GM23248 (cell line): ENCODE data around the gene PITPNM3.

Experiments
- EZH2 ChIP-seq: fragments of 200-600 bp; sonication (generic); IDR thresholded peaks from 2 replicates; pipeline ENCODE4 v1.6.1; 2018; ENCODE audit warnings: antibody characterized with exemption, mild to moderate bottlenecking; ENCODE audit not compliant: insufficient read depth, poor library complexity, severe bottlenecking
- EZH2phosphoT487 ChIP-seq: fragments of 200-600 bp; sonication (generic); IDR thresholded peaks from 2 replicates; pipeline ENCODE4 v1.6.1; 2018; ENCODE audit warnings: antibody characterized with exemption, moderate library complexity, mild to moderate bottlenecking, low read depth; ENCODE audit not compliant: insufficient read depth

- TF ChIP-seq EZH2 (no peak), EZH2phosphoT487 (no peak)
These were observed 24.8 kb downstream of the PITPNM3 start for GRCh38 chr17:6531575-6531974.
